ENCODE measurements around the gene MRPL19. TPM values are rescaled to one million over a fixed set of nuclear protein-coding genes. Genes with fewer than 3 reads are reported as not detected.
A peak's percentile ranks its signal among the peaks of the same experiment; 100 is the strongest.

The MRPL19 gene
- total and polyA plus RNA-seq, 2 of the 13 experiments (the other 11 are each of a cell fraction or from before 2014, with no cell fraction given), result 43.2 to 163 TPM

- TF ChIP-seq ZNF256 (CRISPR knock-in tag; conservative IDR thresholded peaks at IDR 0.05) (peak; percentile 100), ZC3H4 (CRISPR knock-in tag; IDR thresholded peaks at IDR 0.05; ENCODE audit: borderline replicate concordance) (0 out of 2 replicates have a peak, but pooled peaks have one; percentile 6), ZNF142 (CRISPR knock-in tag; IDR thresholded peaks at IDR 0.05) (peak; percentile 98), ZNF740 (CRISPR knock-in tag; IDR thresholded peaks at IDR 0.05) (peak; percentile 87), POLR2AphosphoS2 (IDR thresholded peaks at IDR 0.05; ENCODE audit: low read depth, low read length) (peak; percentile 48; the same call in 1 of the 2 replicates), CBX5 (CRISPR knock-in tag; IDR thresholded peaks at IDR 0.05; ENCODE audit: borderline replicate concordance) (peak; percentile 96), ZNF121 (CRISPR knock-in tag; IDR thresholded peaks at IDR 0.05) (peak; percentile 88), ELK4 (CRISPR knock-in tag; IDR thresholded peaks at IDR 0.05; ENCODE audit: borderline replicate concordance) (peak; percentile 97; the same call in 1 of the 2 replicates), ZNF251 (CRISPR knock-in tag; IDR thresholded peaks at IDR 0.05) (peak; percentile 98), U2AF2 (IDR thresholded peaks at IDR 0.05; ENCODE audit: low read depth, low read length) (no peak), NBN (conservative IDR thresholded peaks at IDR 0.05) (no peak), ZSCAN9 (CRISPR knock-in tag; IDR thresholded peaks at IDR 0.05; ENCODE audit: borderline replicate concordance) (peak; percentile 97), PHF8 (CRISPR knock-in tag; IDR thresholded peaks at IDR 0.05) (peak; percentile 98), TCF12 (IDR thresholded peaks at IDR 0.05) (no peak), TCF12 (CRISPR knock-in tag; IDR thresholded peaks at IDR 0.05) (peak; percentile 97), ZFAT (CRISPR knock-in tag; conservative IDR thresholded peaks at IDR 0.05) (peak; percentile 97), PHF5A (CRISPR knock-in tag; IDR thresholded peaks at IDR 0.05; ENCODE audit: low read depth, unreplicated experiment) (no peak), GATAD1 (CRISPR knock-in tag; IDR thresholded peaks at IDR 0.05) (peak; percentile 75), ESRRA (CRISPR knock-in tag; IDR thresholded peaks at IDR 0.05; ENCODE audit: low read depth) (peak; percentile 89), TMF1 (CRISPR knock-in tag; IDR thresholded peaks at IDR 0.05; ENCODE audit: low read depth) (peak; percentile 100), ZFP91 (CRISPR knock-in tag; IDR thresholded peaks at IDR 0.05; ENCODE audit: borderline replicate concordance) (peak; percentile 98), HNRNPH1 (optimal IDR thresholded peaks at IDR 0.05; ENCODE audit: low read depth, low read length) (no peak), ZFP62 (CRISPR knock-in tag; IDR thresholded peaks at IDR 0.05) (0 out of 2 replicates have a peak, but pooled peaks have one; percentile 83)
Observed at GRCh38 chr2:75710577-75711253, 64.1 kb downstream of the MRPL19 start, which contains the start of gene GCFC2 (continued).

Measured in HepG2 (cell line).